ENCODE results near the gene MEF2A.

The MEF2A gene

DNA sequence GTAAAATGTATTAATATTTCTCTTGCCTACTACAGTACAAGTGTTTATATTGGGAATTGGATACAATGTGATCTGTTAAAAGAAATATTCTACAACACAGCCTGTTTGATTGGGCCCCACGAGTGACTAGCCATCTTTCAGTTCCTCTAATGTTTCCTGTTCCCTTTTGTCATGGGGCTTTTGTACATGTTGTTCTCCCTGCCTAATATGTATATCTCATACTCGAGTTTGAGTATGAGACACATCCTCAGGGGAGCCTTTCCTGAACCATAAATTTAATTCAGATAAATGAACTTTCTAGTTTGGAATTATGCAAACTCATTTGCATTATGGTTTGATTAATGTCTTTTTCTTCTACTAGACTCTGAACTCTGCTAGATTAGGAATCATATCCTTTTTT lies 65.5 kb downstream of the MEF2A start:
- peak overlapping the region; percentile 34; the same call in 1 of the 2 replicates for H3K27ac ChIP-seq (ENCODE audit: low read length)
- TF ChIP-seq EZH2 (optimal IDR thresholded peaks at IDR 0.05; ENCODE audit: low read depth, low read length) (no peak), EZH2phosphoT487 (IDR thresholded peaks at IDR 0.05; ENCODE audit: low read length) (no peak), CTCF (IDR thresholded peaks at IDR 0.05; ENCODE audit: low read length) (no peak)
- H3K4me3 ChIP-seq (ENCODE audit: low read length) = no peak overlapping the region
- H3K27me3 ChIP-seq (replicated peaks; ENCODE audit: insufficient read depth, low read length) = no peaks in the 10 kb centered on the region
- H3F3A ChIP-seq (ENCODE audit: insufficient read depth, low read length) = no peaks in the 10 kb centered on the region
- peak; percentile 12 for DNase-seq
- no peak overlapping the region for H2AFZ ChIP-seq (ENCODE audit: low read length)
- H3K9me3 ChIP-seq (replicated peaks; ENCODE audit: insufficient read depth, low read length) = no peaks in the 10 kb centered on the region
- peak overlapping the region; percentile 44 for H3K4me2 ChIP-seq (ENCODE audit: low read depth, low read length)
- no peaks in the 10 kb centered on the region for H3K36me3 ChIP-seq (replicated peaks; ENCODE audit: insufficient read depth, low read length)
- peaks cover 48% of the 10 kb centered on the region for H3K79me2 ChIP-seq (ENCODE audit: low read length)
- H3K4me1 ChIP-seq (ENCODE audit: low read length) = peaks cover 19% of the 10 kb centered on the region
- H3K9ac ChIP-seq (ENCODE audit: low read length) = no peak overlapping the region
- no peaks in the 10 kb centered on the region for H4K20me1 ChIP-seq (ENCODE audit: insufficient read depth, low read length)
- no peaks in the 10 kb centered on the region for H3K9me2 ChIP-seq (replicated peaks; ENCODE audit: insufficient read depth, low read length)

GRCh38 chr15:99632521-99632920 lies 66.7 kb downstream of the MEF2A start:
- DNase-seq = no peak
- peaks cover 19% of the 10 kb centered on the region for H3K4me1 ChIP-seq (ENCODE audit: low read length)
- no peaks in the 10 kb centered on the region for H3K27me3 ChIP-seq (replicated peaks; ENCODE audit: insufficient read depth, low read length)
- no peaks in the 10 kb centered on the region for H3F3A ChIP-seq (ENCODE audit: insufficient read depth, low read length)
- peaks cover 41% of the 10 kb centered on the region for H3K79me2 ChIP-seq (ENCODE audit: low read length)
- no peaks in the 10 kb centered on the region for H3K9me3 ChIP-seq (replicated peaks; ENCODE audit: insufficient read depth, low read length)
- H3K4me3 ChIP-seq (ENCODE audit: low read length) = no peak overlapping the region
- H3K27ac ChIP-seq (ENCODE audit: low read length) = no peak overlapping the region
- no peak overlapping the region for H3K4me2 ChIP-seq (ENCODE audit: low read depth, low read length)
- no peak overlapping the region for H2AFZ ChIP-seq (ENCODE audit: low read length)
- no peak for TF ChIP-seq EZH2phosphoT487 (IDR thresholded peaks at IDR 0.05; ENCODE audit: low read length)
- H3K36me3 ChIP-seq (replicated peaks; ENCODE audit: insufficient read depth, low read length) = no peaks in the 10 kb centered on the region
- no peaks in the 10 kb centered on the region for H4K20me1 ChIP-seq (ENCODE audit: insufficient read depth, low read length)
- H3K9ac ChIP-seq (ENCODE audit: low read length) = no peak overlapping the region
- no peaks in the 10 kb centered on the region for H3K9me2 ChIP-seq (replicated peaks; ENCODE audit: insufficient read depth, low read length)

DNA sequence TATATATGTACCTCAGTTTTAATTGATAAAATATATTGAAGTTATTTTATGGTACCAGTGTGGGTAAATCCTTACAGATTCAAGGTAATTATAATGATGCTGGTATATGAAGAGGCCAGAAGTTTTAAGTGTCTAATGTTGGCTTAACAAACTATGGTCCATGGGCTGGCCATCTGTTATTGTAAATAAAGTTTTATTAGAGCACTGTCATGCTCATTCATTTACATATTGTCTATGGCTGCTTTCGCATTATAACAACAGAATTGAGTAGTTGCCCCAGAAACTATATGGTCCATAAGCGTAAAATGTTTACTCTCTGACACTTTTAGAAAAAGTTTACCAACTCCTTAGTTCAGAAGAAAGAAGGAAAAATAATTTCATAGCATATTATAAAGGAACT lies 67.9 kb downstream of the MEF2A start:
- Histone ChIP-seq H3K27ac (ENCODE audit: low read length) (no peak overlapping the region), H3K79me2 (ENCODE audit: low read length) (peaks cover 33% of the 10 kb centered on the region), H3K9ac (ENCODE audit: low read length) (no peak overlapping the region), H2AFZ (ENCODE audit: low read length) (no peak overlapping the region), H3K36me3 (replicated peaks; ENCODE audit: insufficient read depth, low read length) (no peaks in the 10 kb centered on the region), H4K20me1 (ENCODE audit: insufficient read depth, low read length) (no peaks in the 10 kb centered on the region), H3K9me2 (replicated peaks; ENCODE audit: insufficient read depth, low read length) (no peaks in the 10 kb centered on the region), H3K4me2 (ENCODE audit: low read depth, low read length) (no peak overlapping the region), H3K4me3 (ENCODE audit: low read length) (no peak overlapping the region), H3K9me3 (replicated peaks; ENCODE audit: insufficient read depth, low read length) (no peaks in the 10 kb centered on the region), H3K27me3 (replicated peaks; ENCODE audit: insufficient read depth, low read length) (no peaks in the 10 kb centered on the region), H3F3A (ENCODE audit: insufficient read depth, low read length) (no peaks in the 10 kb centered on the region), H3K4me1 (ENCODE audit: low read length) (peaks cover 19% of the 10 kb centered on the region)
- DNase-seq = no peak
- TF ChIP-seq CTCF (IDR thresholded peaks at IDR 0.05; ENCODE audit: low read length) = no peak
- no peak for TF ChIP-seq EZH2 (optimal IDR thresholded peaks at IDR 0.05; ENCODE audit: low read depth, low read length)
- no peak for TF ChIP-seq EZH2phosphoT487 (IDR thresholded peaks at IDR 0.05; ENCODE audit: low read length)

- no peak overlapping the region for H3K4me2 ChIP-seq (ENCODE audit: low read depth, low read length)
- H4K20me1 ChIP-seq (ENCODE audit: insufficient read depth, low read length) = no peaks in the 10 kb centered on the region
- no peaks in the 10 kb centered on the region for H3K9me2 ChIP-seq (replicated peaks; ENCODE audit: insufficient read depth, low read length)
- H3K27me3 ChIP-seq (replicated peaks; ENCODE audit: insufficient read depth, low read length) = no peaks in the 10 kb centered on the region
- peaks cover 19% of the 10 kb centered on the region for H3K4me1 ChIP-seq (ENCODE audit: low read length)
- H3K79me2 ChIP-seq (ENCODE audit: low read length) = peaks cover 29% of the 10 kb centered on the region
- H3K9ac ChIP-seq (ENCODE audit: low read length) = no peak overlapping the region
- H3K4me3 ChIP-seq (ENCODE audit: low read length) = no peak overlapping the region
- H3K27ac ChIP-seq (ENCODE audit: low read length) = no peak overlapping the region
- DNase-seq = no peak
- no peaks in the 10 kb centered on the region for H3F3A ChIP-seq (ENCODE audit: insufficient read depth, low read length)
- TF ChIP-seq EZH2 (optimal IDR thresholded peaks at IDR 0.05; ENCODE audit: low read depth, low read length) (no peak), CTCF (IDR thresholded peaks at IDR 0.05; ENCODE audit: low read length) (no peak), EZH2phosphoT487 (IDR thresholded peaks at IDR 0.05; ENCODE audit: low read length) (no peak)
- H3K9me3 ChIP-seq (replicated peaks; ENCODE audit: insufficient read depth, low read length) = no peaks in the 10 kb centered on the region
- H2AFZ ChIP-seq (ENCODE audit: low read length) = no peak overlapping the region
- no peaks in the 10 kb centered on the region for H3K36me3 ChIP-seq (replicated peaks; ENCODE audit: insufficient read depth, low read length)
Measured at GRCh38 chr15:99634576-99634975, 68.8 kb downstream of the MEF2A start.
